Kidney (tissue), 14 donors: ENCODE measurements around the gene COLEC12. TPM values are rescaled to one million over a fixed set of nuclear protein-coding genes. Genes with fewer than 3 reads are reported as not detected.

Experiments used
- DNase-seq, 5 donors: peaks; one replicate each; pipeline ENCODE4 v3.0.0-alpha.2; 2013 to 2020
- FAIRE-seq: peaks from 2 replicates; lab custom pipeline; 2012; peaks lifted over from hg19 to GRCh38; lab: Jason Lieb, UNC
- H3K27ac ChIP-seq, 2 donors: one replicate each; pipeline ENCODE4 v1.7.0; 2013; ENCODE audit warnings: low read depth in 2 of 2, low read length in 2 of 2, inconsistent platforms in 1 of 2
- H3K27me3 ChIP-seq: one replicate; pipeline ENCODE4 v1.7.1; 2013; ENCODE audit warnings: low read length, inconsistent platforms; ENCODE audit not compliant: control insufficient read depth, insufficient read depth
- H3K36me3 ChIP-seq, 3 donors: one replicate each; pipeline versions ENCODE4 v1.7.0 to v1.7.1; 2013; ENCODE audit warnings: low read length in 3 of 3, control low read depth in 1 of 3, inconsistent platforms in 1 of 3; ENCODE audit not compliant: insufficient read depth in 3 of 3, control insufficient read depth in 2 of 3
- H3K4me1 ChIP-seq, 3 donors: one replicate each; pipeline versions ENCODE4 v1.7.0 to v1.7.1; 2013; ENCODE audit warnings: low read length in 3 of 3, inconsistent platforms in 1 of 3, low read depth in 1 of 3; ENCODE audit not compliant: control insufficient read depth in 2 of 3, insufficient read depth in 2 of 3
- H3K4me3 ChIP-seq, 3 donors: one replicate each; pipeline versions ENCODE4 v1.7.0 to v1.8.1; 2013; ENCODE audit warnings: low read length in 3 of 3, control low read depth in 1 of 3, inconsistent platforms in 1 of 3
- H3K9ac ChIP-seq, 3 donors: one replicate each; pipeline versions ENCODE4 v1.7.0 to v1.7.1; 2013; ENCODE audit warnings: low read length in 3 of 3, control low read depth in 1 of 3, inconsistent platforms in 1 of 3
- H3K9me3 ChIP-seq, 3 donors: one replicate each; pipeline versions ENCODE4 v1.7.0 to v1.7.1; 2013; ENCODE audit warnings: low read length in 3 of 3, control low read depth in 1 of 3, inconsistent platforms in 1 of 3; ENCODE audit not compliant: control insufficient read depth in 2 of 3, insufficient read depth in 1 of 3
- intact Hi-C: fragments of 100-400 bp; cut with DNase I; formaldehyde crosslinking; loops from one replicate; pipeline ENCODE4 v1.11.1; 2022
- polyA plus RNA-seq: library from polyadenylated mRNA; stranded (reverse); fragments of 350-450 nt; fragmentation: Illumina TruSeq; extraction: RNeasy Lipid Tissue Mini Kit (QIAGEN cat#74804); gene quantifications from one replicate; pipeline ENCODE4 v1.2.3, GENCODE V29; 2014; ENCODE audit warnings: low read depth, low replicate concordance; ENCODE audit not compliant: insufficient read depth
- total RNA-seq: library from RNA; stranded (reverse); fragmentation: NEBNext Ultra II Directional; extraction: Animal tissue kit (Norgen Biotek cat#: 25700); gene quantifications from one replicate; pipeline ENCODE4 v1.2.1, GENCODE V29; 2021
- TF ChIP-seq, protein P1 (sequence below): IDR thresholded peaks from 3 replicates; pipeline ENCODE4 v1.5.1; 2012; ENCODE audit warnings: mild to moderate bottlenecking, moderate library complexity, borderline replicate concordance; ENCODE audit not compliant: insufficient read depth; ENCODE audit errors: extremely low read depth
- donor health status: control.
- donor health status: control.
- donor health status: control.
- donor health status: control.
- donor health status: control.
- donor health status: DM: yes; HTN: yes; CAD: no.
- donor health status: Normal renal cell carcinoma (clear cell type).

COLEC12 gene
- total and polyA plus RNA-seq, 2 donors from 2014 or later, result 1.3 to 7.4 TPM

DNA sequence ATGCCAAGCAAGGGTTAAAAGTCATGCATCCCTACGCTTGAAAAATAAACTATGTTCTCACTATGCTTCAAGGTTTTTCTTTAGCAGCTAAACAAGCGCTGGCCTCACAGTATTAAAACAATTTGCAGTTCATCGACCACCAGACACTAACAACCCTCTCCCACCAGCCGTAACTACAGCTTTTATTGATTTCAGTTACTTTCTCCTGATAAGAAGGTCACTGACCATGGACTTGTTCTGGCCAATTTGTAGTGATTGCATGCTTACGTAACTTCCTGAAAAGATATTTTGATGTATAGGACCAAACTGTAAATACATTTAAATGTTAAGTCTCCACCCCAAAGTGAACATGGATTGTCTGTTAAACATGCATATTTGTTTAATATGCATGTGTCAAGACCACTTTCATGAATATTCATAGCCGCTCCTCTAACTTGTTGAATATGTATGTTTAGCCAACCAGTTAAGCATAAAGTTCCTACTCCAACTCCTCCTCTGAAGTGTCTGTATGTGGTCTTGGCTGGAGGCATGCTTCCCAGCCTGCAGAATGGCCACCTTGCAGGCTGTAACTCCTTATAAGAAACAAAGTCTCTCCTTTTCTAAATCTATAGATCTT is 230.9 kb downstream of the COLEC12 start:
- TF ChIP-seq, protein P1, sequence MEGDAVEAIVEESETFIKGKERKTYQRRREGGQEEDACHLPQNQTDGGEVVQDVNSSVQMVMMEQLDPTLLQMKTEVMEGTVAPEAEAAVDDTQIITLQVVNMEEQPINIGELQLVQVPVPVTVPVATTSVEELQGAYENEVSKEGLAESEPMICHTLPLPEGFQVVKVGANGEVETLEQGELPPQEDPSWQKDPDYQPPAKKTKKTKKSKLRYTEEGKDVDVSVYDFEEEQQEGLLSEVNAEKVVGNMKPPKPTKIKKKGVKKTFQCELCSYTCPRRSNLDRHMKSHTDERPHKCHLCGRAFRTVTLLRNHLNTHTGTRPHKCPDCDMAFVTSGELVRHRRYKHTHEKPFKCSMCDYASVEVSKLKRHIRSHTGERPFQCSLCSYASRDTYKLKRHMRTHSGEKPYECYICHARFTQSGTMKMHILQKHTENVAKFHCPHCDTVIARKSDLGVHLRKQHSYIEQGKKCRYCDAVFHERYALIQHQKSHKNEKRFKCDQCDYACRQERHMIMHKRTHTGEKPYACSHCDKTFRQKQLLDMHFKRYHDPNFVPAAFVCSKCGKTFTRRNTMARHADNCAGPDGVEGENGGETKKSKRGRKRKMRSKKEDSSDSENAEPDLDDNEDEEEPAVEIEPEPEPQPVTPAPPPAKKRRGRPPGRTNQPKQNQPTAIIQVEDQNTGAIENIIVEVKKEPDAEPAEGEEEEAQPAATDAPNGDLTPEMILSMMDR, result no peak
- H3K36me3 ChIP-seq, result peaks cover 0 to 2% (median 0%) of the 10 kb centered on the region in 3 donors
- no peaks in the 10 kb centered on the region for H3K9me3 ChIP-seq
- H3K27ac ChIP-seq, result no peak overlapping the region
- H3K4me3 ChIP-seq, result peak overlapping the region in 1 of 3 donors; percentile 85
- FAIRE-seq (no peak), DNase-seq (peak in 2 of 5 donors; percentile 23 to 30)
- H3K9ac ChIP-seq, result no peak overlapping the region
- intact Hi-C loops, result no loop called here
- no peaks in the 10 kb centered on the region for H3K27me3 ChIP-seq
- H3K4me1 ChIP-seq, result peaks cover 0 to 12% (median 9%) of the 10 kb centered on the region in 3 donors

- DNase-seq, result peak; percentile 94 to 97 (median 97)
- no peak for FAIRE-seq
- Histone ChIP-seq H3K9ac (peak within 1 kb of the TSS; percentile 45 to 92 (median 87)), H3K36me3 (peaks cover 7 to 12% (median 7%) of the 10 kb centered on the region in 3 donors), H3K27ac (peak within 1 kb of the TSS; percentile 62 to 92), H3K4me3 (peak within 1 kb of the TSS; percentile 49 to 85 (median 85)), H3K4me1 (peaks cover 0 to 12% (median 9%) of the 10 kb centered on the region in 3 donors), H3K27me3 (no peaks in the 10 kb centered on the region), H3K9me3 (no peaks in the 10 kb centered on the region)
- intact Hi-C loops, result no loop called here
- TF ChIP-seq, protein P1, result peak; percentile 13
Measured at GRCh38 chr18:267688-268552, 232.6 kb downstream of the COLEC12 start, which contains the start of gene THOC1. THOC1 (minus strand) TSS chr18:268047; CDS start chr18:268019, 28 bp downstream.

- Histone ChIP-seq H3K4me1 (peaks cover 0 to 12% (median 9%) of the 10 kb centered on the region in 3 donors), H3K27ac (peak overlapping the region in 1 of 2 donors; percentile 62), H3K27me3 (no peaks in the 10 kb centered on the region), H3K4me3 (peak overlapping the region; percentile 49 to 85 (median 85)), H3K36me3 (peaks cover 7 to 12% (median 10%) of the 10 kb centered on the region in 3 donors), H3K9ac (peak overlapping the region; percentile 45 to 92 (median 87)), H3K9me3 (no peaks in the 10 kb centered on the region)
- TF ChIP-seq, protein P1, result no peak
- DNase-seq (no peak), FAIRE-seq (no peak)
- intact Hi-C loops, result no loop called here
Measured at GRCh38 chr18:267380-267687, 233.2 kb downstream of the COLEC12 start.

Other genes with a start within 250 kb of the COLEC12 start
- 32.6 TPM for gene THOC1, start 232.7 kb downstream of the COLEC12 start, total RNA-seq
- gene THOC1, start 232.7 kb downstream of the COLEC12 start, polyA plus RNA-seq, result 22.4 TPM
- gene CETN1, start 79.7 kb upstream of the COLEC12 start, total RNA-seq, result not detected
- not detected for gene CETN1, start 79.7 kb upstream of the COLEC12 start, polyA plus RNA-seq
- 1.4 TPM for gene CLUL1, start 96.3 kb upstream of the COLEC12 start, total RNA-seq
- gene CLUL1, start 96.3 kb upstream of the COLEC12 start, polyA plus RNA-seq, result 13.3 TPM
- gene TYMS, start 157.0 kb upstream of the COLEC12 start, total RNA-seq, result 6.0 TPM
- gene TYMS, start 157.0 kb upstream of the COLEC12 start, polyA plus RNA-seq, result 10.2 TPM
- gene ENOSF1, start 211.9 kb upstream of the COLEC12 start, total RNA-seq, result 132 TPM
- gene ENOSF1, start 211.9 kb upstream of the COLEC12 start, polyA plus RNA-seq, result 110 TPM